GM12878 (cell line): ENCODE data around the gene TLCD3B. TPM values are rescaled to one million over a fixed set of nuclear protein-coding genes. Genes with fewer than 3 reads are reported as not detected.

Experiments
- BCL11A ChIP-seq: IDR thresholded peaks from 2 replicates; pipeline ENCODE4 v1.6.1; 2011; ENCODE audit warnings: low read depth, low read length
- CBFB ChIP-seq: IDR thresholded peaks from 2 replicates; pipeline ENCODE4 v1.6.1; 2016; ENCODE audit warnings: antibody characterized with exemption, low read depth
- CBX5 ChIP-seq: sonication (generic); IDR thresholded peaks from 2 replicates; pipeline ENCODE4 v1.6.1; 2016; ENCODE audit warnings: low read depth, moderate library complexity, mild to moderate bottlenecking, inconsistent platforms
- CHD2 ChIP-seq: IDR thresholded peaks from 2 replicates; pipeline ENCODE4 v1.6.1; 2011; ENCODE audit warnings: low read depth, low read length, improper control_type of control experiment, borderline replicate concordance
- GABPA ChIP-seq: IDR thresholded peaks from 2 replicates; pipeline ENCODE4 v1.6.1; 2014; ENCODE audit warnings: antibody characterized with exemption, low read depth, mild to moderate bottlenecking, inconsistent platforms
- IKZF1 ChIP-seq: fragments of 450-650 bp; conservative IDR thresholded peaks from 2 replicates; pipeline ENCODE4 v1.6.1; 2017; ENCODE audit warnings: antibody characterized with exemption, mild to moderate bottlenecking
- JUNB ChIP-seq: IDR thresholded peaks from 2 replicates; pipeline ENCODE4 v1.6.1; 2016; ENCODE audit warnings: antibody characterized with exemption, mild to moderate bottlenecking
- KAT2A ChIP-seq: conservative IDR thresholded peaks from 2 replicates; pipeline ENCODE4 v1.6.1; 2011; ENCODE audit warnings: low read depth, low read length; ENCODE audit not compliant: control insufficient read depth
- MXI1 ChIP-seq: fragments of 150-350 bp; IDR thresholded peaks from 2 replicates; pipeline ENCODE4 v1.6.1; 2011; ENCODE audit warnings: low read depth, mild to moderate bottlenecking, inconsistent platforms, low read length, improper control_type of control experiment
- MYB ChIP-seq: fragments of 150-350 bp; IDR thresholded peaks from 2 replicates; pipeline ENCODE4 v1.6.1; 2014; ENCODE audit warnings: mild to moderate bottlenecking, low read depth, low read length, borderline replicate concordance
- NBN ChIP-seq: fragments of 450-650 bp; IDR thresholded peaks from 2 replicates; pipeline ENCODE4 v1.6.1; 2016
- NFYA ChIP-seq: IDR thresholded peaks from 2 replicates; pipeline ENCODE4 v1.6.1; 2011; ENCODE audit warnings: low read depth, mild to moderate bottlenecking, low read length, improper control_type of control experiment, borderline replicate concordance
- POLR2AphosphoS5 ChIP-seq: IDR thresholded peaks from 2 replicates; pipeline ENCODE4 v1.6.1; 2011; ENCODE audit warnings: mild to moderate bottlenecking, low read length, inconsistent platforms
- POU2F2 ChIP-seq: IDR thresholded peaks from 3 replicates; pipeline ENCODE4 v1.6.1; 2011; ENCODE audit warnings: low read depth, mild to moderate bottlenecking, low read length, borderline replicate concordance
- RAD21 ChIP-seq: IDR thresholded peaks from 2 replicates; pipeline ENCODE4 v1.6.1; 2011; ENCODE audit warnings: mild to moderate bottlenecking, low read depth, low read length, moderate library complexity; ENCODE audit not compliant: insufficient read depth
- RAD51 ChIP-seq: fragments of 450-650 bp; IDR thresholded peaks from 2 replicates; pipeline ENCODE4 v1.6.1; 2016; ENCODE audit warnings: moderate library complexity, mild to moderate bottlenecking, inconsistent platforms
- RELA ChIP-seq: fragments of 450-650 bp; IDR thresholded peaks from 2 replicates; pipeline ENCODE4 v1.8.0; 2014; ENCODE audit warnings: borderline replicate concordance; ENCODE audit not compliant: partially characterized antibody
- RUNX3 ChIP-seq: IDR thresholded peaks from 2 replicates; pipeline ENCODE4 v1.6.1; 2012; ENCODE audit warnings: low read length, inconsistent platforms
- SIN3A ChIP-seq: IDR thresholded peaks from 2 replicates; pipeline ENCODE4 v1.6.1; 2012; ENCODE audit warnings: low read depth, low read length, improper control_type of control experiment
- SIX5 ChIP-seq: IDR thresholded peaks from 2 replicates; pipeline ENCODE4 v1.6.1; 2011; ENCODE audit warnings: mild to moderate bottlenecking, low read depth, low read length, moderate library complexity; ENCODE audit not compliant: severe bottlenecking
- SMAD5 ChIP-seq: IDR thresholded peaks from 2 replicates; pipeline ENCODE4 v1.6.1; 2016; ENCODE audit warnings: antibody characterized with exemption, low read depth
- SREBF1 ChIP-seq: IDR thresholded peaks from 2 replicates; pipeline ENCODE4 v1.6.1; 2012; ENCODE audit warnings: mild to moderate bottlenecking, low read length
- TCF12 ChIP-seq: IDR thresholded peaks from 2 replicates; pipeline ENCODE4 v1.6.1; 2011; ENCODE audit warnings: low read depth, mild to moderate bottlenecking, low read length
- TCF7 ChIP-seq: IDR thresholded peaks from 2 replicates; pipeline ENCODE4 v1.6.1; 2014; ENCODE audit warnings: antibody characterized with exemption, borderline replicate concordance
- USF2 ChIP-seq: IDR thresholded peaks from 2 replicates; pipeline ENCODE4 v1.6.1; 2011; ENCODE audit warnings: low read depth, low read length, improper control_type of control experiment, borderline replicate concordance
- YY1 ChIP-seq: IDR thresholded peaks from 2 replicates; pipeline ENCODE4 v1.6.1; 2011; ENCODE audit warnings: low read depth, mild to moderate bottlenecking, low read length
- ZNF207 ChIP-seq: fragments of 450-650 bp; IDR thresholded peaks from 2 replicates; pipeline ENCODE4 v1.6.1; 2014; ENCODE audit warnings: antibody characterized with exemption, mild to moderate bottlenecking, borderline replicate concordance
- ZNF274 ChIP-seq: IDR thresholded peaks from one replicate; pipeline ENCODE4 v1.8.0; 2011; ENCODE audit not compliant: insufficient read length, insufficient read depth
- polyA plus RNA-seq, 11 experiments: library from polyadenylated mRNA; depleted of rRNA in 4 of 11; unstranded in 6 of 11; stranded (reverse) in 5 of 11; fragments of >200 nt; fragmentation: Nextera tagmentation in 4 of 11; fragmentation: Illumina TruSeq in 1 of 11; extraction: Ambion mirVana in 4 of 11; extraction: Trizol in 1 of 11; gene quantifications; 1 replicate in 1 of 11; 2 replicates in 10 of 11; pipeline versions ENCODE4 v1.2.1 to v1.2.3, GENCODE V29; 2011 to 2016; ENCODE audit warnings: inconsistent platforms in 2 of 11, missing spikeins in 2 of 11, low read depth in 1 of 11
- total RNA-seq, 4 experiments: library from RNA; depleted of rRNA in 3 of 4; stranded (reverse); fragments of >200 nt in 3 of 4; fragmentation: Illumina TruSeq in 1 of 4; extraction: Trizol in 1 of 4; gene quantifications; 2 replicates each; pipeline versions ENCODE4 v1.2.1 to v1.2.3, GENCODE V29; 2013 to 2021
- TF ChIP-seq, protein P1 (sequence below): fragments of 450-650 bp; IDR thresholded peaks from 2 replicates; pipeline ENCODE4 v1.6.1; 2016; ENCODE audit warnings: mild to moderate bottlenecking
- TF ChIP-seq, protein P2 (sequence below): IDR thresholded peaks from 2 replicates; pipeline ENCODE4 v1.6.1; 2012; ENCODE audit warnings: low read depth, low read length, improper control_type of control experiment

Gene TLCD3B
- total and polyA plus RNA-seq, 10 of the 15 experiments (the other 5 are each of a cell fraction or from before 2014, with no cell fraction given), result 0.05 to 0.51 (median 0.18) TPM; not detected in 4

DNA sequence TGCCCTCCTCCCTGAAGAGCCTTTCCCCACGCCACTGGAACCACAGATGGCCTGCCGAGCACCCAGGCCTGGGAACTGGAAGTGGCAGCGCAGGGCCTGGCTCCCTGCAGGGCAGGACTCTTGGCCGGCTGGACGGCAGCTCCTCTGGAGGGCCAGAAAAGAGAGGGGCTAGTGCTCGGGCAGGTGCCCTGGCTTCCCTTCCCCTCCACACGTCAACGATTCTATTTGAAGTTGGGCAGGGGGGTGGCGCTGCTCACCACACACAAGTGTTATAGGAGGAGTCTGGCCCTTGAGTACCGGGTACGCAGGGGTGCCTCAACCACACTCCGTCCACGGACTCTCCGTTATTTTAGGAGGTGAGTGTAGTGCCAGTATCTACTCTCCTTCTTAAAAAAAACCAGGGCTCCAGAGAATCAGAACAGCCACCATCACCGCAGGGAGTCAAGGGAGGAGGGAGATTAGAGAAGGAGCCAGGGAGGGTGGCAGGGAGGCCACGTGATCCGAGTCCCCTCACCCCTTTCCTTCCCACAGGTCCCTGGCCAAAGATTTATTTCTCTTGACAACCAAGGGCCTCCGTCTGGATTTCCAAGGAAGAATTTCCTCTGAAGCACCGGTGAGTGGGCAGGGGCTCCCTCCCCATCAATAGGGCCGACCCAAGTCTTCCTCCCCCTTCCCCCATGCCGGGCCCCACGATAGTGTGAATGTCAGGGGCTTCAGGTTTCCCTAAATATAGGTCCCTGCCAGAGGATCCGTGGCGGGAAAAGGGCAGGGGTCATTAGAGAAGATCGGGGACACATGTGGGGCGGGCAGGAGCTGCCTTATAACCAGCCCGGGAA, 33.0 kb upstream of the TLCD3B start (continued):
- TF ChIP-seq CBFB (peak; percentile 34; the same call in 1 of the 2 replicates), KAT2A (no peak), ZNF274 (no peak), RAD21 (peak; percentile 34; the same call in 1 of the 2 replicates), TCF7 (no peak), MYB (no peak; the same call in 1 of the 2 replicates), USF2 (peak; percentile 56), CBX5 (no peak), SIX5 (no peak), ZNF207 (no peak), BCL11A (no peak), NBN (peak; percentile 76), NFYA (no peak), SMAD5 (peak; percentile 69), RAD51 (peak; percentile 94), SREBF1 (no peak), RELA (no peak), YY1 (0 out of 2 replicates have a peak, but pooled peaks have one; percentile 8), GABPA (no peak), CHD2 (0 out of 2 replicates have a peak, but pooled peaks have one; percentile 32), POU2F2 (no peak; the same call in 2 of the 3 replicates), JUNB (no peak), POLR2AphosphoS5 (peak; percentile 81; the same call in 1 of the 2 replicates), TCF12 (peak; percentile 8; the same call in 1 of the 2 replicates), RUNX3 (peak; percentile 74), IKZF1 (peak; percentile 64), MXI1 (peak; percentile 57), SIN3A (no peak)
- TF ChIP-seq, protein P1, sequence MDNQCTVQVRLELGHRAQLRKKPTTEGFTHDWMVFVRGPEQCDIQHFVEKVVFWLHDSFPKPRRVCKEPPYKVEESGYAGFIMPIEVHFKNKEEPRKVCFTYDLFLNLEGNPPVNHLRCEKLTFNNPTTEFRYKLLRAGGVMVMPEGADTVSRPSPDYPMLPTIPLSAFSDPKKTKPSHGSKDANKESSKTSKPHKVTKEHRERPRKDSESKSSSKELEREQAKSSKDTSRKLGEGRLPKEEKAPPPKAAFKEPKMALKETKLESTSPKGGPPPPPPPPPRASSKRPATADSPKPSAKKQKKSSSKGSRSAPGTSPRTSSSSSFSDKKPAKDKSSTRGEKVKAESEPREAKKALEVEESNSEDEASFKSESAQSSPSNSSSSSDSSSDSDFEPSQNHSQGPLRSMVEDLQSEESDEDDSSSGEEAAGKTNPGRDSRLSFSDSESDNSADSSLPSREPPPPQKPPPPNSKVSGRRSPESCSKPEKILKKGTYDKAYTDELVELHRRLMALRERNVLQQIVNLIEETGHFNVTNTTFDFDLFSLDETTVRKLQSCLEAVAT, result peak; percentile 57; the same call in 1 of the 2 replicates
- TF ChIP-seq, protein P2, sequence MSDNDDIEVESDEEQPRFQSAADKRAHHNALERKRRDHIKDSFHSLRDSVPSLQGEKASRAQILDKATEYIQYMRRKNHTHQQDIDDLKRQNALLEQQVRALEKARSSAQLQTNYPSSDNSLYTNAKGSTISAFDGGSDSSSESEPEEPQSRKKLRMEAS, result peak; percentile 71
